ENCODE results near the gene GRAPL.
"Not testable (repeated sequence)": the region's sequence is repeated elsewhere in the genome, so short reads cannot be mapped to it uniquely, and the experiment has no call there.

The GRAPL gene

GRCh38 chr17:19129500-19129899 lies 2.1 kb downstream of the GRAPL start:
- H3K4me1 ChIP-seq (ENCODE audit: insufficient read depth, low read length); H3K9ac ChIP-seq (ENCODE audit: low read depth, low read length); H3K9me3 ChIP-seq (ENCODE audit: control insufficient read depth, insufficient read depth, low read length); H3K36me3 ChIP-seq (ENCODE audit: insufficient read depth, low read length): not testable (repeated sequence)

- not testable (repeated sequence) for H3K9ac ChIP-seq (ENCODE audit: low read depth, low read length); H3K36me3 ChIP-seq (ENCODE audit: insufficient read depth, low read length); H3K4me1 ChIP-seq (ENCODE audit: insufficient read depth, low read length); H3K9me3 ChIP-seq (ENCODE audit: control insufficient read depth, insufficient read depth, low read length)
These were observed 3.7 kb downstream of the GRAPL start for GRCh38 chr17:19131108-19131507.

GRCh38 chr17:19131772-19132171 lies 4.4 kb downstream of the GRAPL start:
- H3K36me3 ChIP-seq (ENCODE audit: insufficient read depth, low read length); H3K9me3 ChIP-seq (ENCODE audit: control insufficient read depth, insufficient read depth, low read length): not testable (repeated sequence)

DNA sequence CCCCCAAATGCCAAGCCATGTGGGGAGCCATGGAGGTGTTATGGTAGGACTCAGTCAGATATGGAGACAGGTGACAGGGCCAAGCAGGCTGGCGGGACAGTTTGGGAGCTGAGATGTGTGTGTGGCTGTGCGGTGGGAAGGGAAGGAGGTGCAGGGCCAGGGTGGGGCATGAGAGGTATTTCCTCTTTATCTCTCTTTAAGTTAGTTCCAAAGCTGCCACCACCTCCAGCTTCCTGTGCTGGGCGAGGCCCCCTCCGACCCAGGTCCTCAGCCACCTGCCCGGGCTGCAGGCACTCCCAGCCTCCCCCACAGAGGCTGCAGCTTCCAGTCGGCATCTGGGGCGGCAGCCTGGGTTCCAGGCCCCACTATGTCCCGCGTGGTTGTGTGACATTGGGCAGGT lies 6.4 kb downstream of the GRAPL start:
- not testable (repeated sequence) for H3K9ac ChIP-seq (ENCODE audit: low read depth, low read length); H3K36me3 ChIP-seq (ENCODE audit: insufficient read depth, low read length); H3K9me3 ChIP-seq (ENCODE audit: control insufficient read depth, insufficient read depth, low read length); H3K4me1 ChIP-seq (ENCODE audit: insufficient read depth, low read length)

More at GRCh38 chr17:19131772-19132171, 4.4 kb downstream of the GRAPL start:
- H3K4me1 ChIP-seq (ENCODE audit: insufficient read depth, low read length); H3K9ac ChIP-seq (ENCODE audit: low read depth, low read length): not testable (repeated sequence)

DNA sequence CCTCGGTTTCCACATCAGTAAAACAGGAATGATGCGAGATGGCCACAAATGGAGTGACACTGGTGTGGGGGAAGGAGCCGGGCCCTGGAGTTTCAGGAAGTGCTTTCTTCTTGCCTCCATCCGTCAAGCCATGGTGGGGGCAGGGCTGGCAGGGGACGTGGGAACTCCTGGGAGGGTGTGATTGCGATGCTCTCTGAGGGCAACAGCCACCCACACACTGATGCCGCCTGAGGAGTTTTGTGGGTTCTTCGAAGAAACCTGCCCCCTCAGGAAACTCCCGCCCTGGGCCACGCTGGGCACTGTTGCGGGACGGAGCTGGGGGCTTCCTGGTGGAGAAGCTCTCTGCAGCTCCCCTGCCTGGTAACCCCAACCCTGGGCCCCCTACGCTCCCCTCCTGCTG lies 8.0 kb downstream of the GRAPL start:
- not testable (repeated sequence) for H3K4me1 ChIP-seq (ENCODE audit: insufficient read depth, low read length); H3K36me3 ChIP-seq (ENCODE audit: insufficient read depth, low read length); H3K9me3 ChIP-seq (ENCODE audit: control insufficient read depth, insufficient read depth, low read length); H3K9ac ChIP-seq (ENCODE audit: low read depth, low read length)

DNA sequence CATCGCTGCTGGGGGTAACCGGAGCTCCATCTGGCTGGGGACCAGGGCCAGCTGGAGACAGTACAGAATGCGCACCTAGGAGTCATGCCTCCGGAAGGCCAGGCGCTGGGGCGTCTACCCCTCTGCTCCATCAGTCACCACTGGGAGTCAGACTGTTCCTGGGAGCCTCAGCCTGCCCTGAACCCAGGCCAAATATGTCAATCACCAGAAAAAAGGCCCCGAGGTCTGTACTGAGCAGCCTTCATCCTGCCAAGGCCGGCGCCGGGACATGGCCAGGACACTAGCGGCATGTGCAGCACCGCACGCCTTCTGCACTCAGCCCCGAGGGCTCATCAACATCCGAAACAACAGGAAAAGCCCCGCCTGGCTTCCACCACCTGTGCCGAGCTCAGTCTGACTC lies 8.7 kb downstream of the GRAPL start:
- H3K9ac ChIP-seq (ENCODE audit: low read depth, low read length); H3K4me1 ChIP-seq (ENCODE audit: insufficient read depth, low read length); H3K36me3 ChIP-seq (ENCODE audit: insufficient read depth, low read length); H3K9me3 ChIP-seq (ENCODE audit: control insufficient read depth, insufficient read depth, low read length): not testable (repeated sequence)

DNA sequence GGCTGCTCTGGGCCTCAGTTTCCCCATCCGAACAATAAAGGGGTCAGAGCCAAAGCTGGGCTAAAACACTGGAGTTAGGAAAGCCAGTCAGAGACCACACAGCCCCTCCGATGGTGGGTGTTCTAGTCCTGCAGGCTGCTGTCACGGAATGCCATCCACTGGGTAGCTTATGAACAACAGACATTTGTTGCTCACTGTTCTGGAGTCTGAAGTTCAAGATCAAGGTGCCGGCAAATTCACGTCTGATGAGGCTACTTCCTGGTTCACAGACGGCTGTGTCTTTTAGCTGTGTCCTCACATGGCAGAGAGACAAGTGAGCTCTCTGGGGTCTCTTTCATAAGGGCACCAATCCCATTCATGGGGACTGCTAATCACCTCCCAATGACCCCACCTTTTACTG lies 9.2 kb downstream of the GRAPL start:
- H3K4me1 ChIP-seq (ENCODE audit: insufficient read depth, low read length), result not testable (repeated sequence)

DNA sequence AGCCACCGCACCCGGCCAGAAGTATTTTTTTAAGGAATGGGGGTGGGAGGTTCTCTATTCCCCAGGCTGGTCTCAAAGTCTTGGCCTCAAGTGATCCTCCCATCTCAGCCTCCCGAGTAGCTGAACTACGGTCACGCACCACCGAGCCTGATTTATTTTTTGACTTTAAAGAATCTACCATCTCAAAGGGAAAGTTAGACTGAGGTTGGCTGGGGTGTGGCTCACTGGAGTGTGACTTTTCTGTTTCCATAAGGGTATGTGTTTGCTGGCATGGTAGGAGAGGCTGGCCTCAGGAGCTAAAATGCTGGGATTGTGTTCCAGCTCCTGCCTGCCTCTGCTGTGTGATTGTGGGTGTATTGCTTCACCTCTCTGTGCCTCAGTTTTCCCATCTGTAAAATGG lies 10.6 kb downstream of the GRAPL start:
- not testable (repeated sequence) for H3K4me1 ChIP-seq (ENCODE audit: insufficient read depth, low read length); H3K36me3 ChIP-seq (ENCODE audit: insufficient read depth, low read length); H3K9ac ChIP-seq (ENCODE audit: low read depth, low read length); H3K9me3 ChIP-seq (ENCODE audit: control insufficient read depth, insufficient read depth, low read length)

More for the DNA sequence above, 9.2 kb downstream of the GRAPL start:
- H3K9ac ChIP-seq (ENCODE audit: low read depth, low read length); H3K36me3 ChIP-seq (ENCODE audit: insufficient read depth, low read length); H3K9me3 ChIP-seq (ENCODE audit: control insufficient read depth, insufficient read depth, low read length): not testable (repeated sequence)

DNA sequence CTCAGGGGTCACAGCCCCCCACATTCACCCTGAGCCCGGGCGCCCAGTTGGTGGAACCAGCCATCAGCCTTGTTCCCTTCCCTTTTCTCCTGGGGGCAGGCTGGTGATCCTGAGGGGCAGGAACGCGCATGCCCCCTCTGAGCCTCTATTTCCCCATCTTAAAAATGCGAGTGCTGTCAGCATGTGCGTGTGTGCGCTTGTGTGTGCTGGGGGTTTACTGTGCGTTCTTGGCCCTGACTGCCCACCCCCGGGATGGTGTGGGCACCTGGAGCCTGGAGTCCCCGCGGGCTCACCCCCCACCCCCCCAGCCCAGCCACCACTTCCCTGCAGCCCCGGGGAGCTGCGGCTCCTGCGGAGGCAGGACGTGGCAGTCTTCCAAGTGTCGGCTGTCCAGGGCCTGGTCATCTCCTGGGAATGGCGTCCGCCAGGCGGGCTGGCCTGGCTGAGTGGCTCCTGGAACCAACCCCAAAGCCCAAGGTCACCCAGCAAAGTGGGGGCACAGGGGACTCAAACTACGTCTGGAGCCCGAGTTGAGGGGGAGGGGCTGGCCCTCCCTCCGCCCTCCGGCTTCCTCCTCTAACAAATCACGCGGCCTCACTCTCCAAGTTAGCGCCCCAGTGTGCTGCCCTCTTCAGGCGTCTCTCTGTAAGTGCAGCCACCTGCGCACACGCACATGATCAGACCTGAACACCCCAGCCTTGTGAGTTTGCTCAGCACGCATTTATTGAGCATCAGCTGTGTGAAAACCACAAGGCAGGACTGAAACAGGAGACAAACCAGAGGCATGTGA lies 14.2 kb downstream of the GRAPL start:
- H3K9ac ChIP-seq (ENCODE audit: low read depth, low read length); H3K9me3 ChIP-seq (ENCODE audit: control insufficient read depth, insufficient read depth, low read length); H3K4me1 ChIP-seq (ENCODE audit: insufficient read depth, low read length); H3K36me3 ChIP-seq (ENCODE audit: insufficient read depth, low read length): not testable (repeated sequence)

GRCh38 chr17:19142419-19142818 lies 15.0 kb downstream of the GRAPL start:
- not testable (repeated sequence) for H3K4me1 ChIP-seq (ENCODE audit: insufficient read depth, low read length); H3K9ac ChIP-seq (ENCODE audit: low read depth, low read length); H3K36me3 ChIP-seq (ENCODE audit: insufficient read depth, low read length); H3K9me3 ChIP-seq (ENCODE audit: control insufficient read depth, insufficient read depth, low read length)

GRCh38 chr17:19143097-19143777 lies 15.8 kb downstream of the GRAPL start:
- H3K9ac ChIP-seq (ENCODE audit: low read depth, low read length); H3K9me3 ChIP-seq (ENCODE audit: control insufficient read depth, insufficient read depth, low read length); H3K36me3 ChIP-seq (ENCODE audit: insufficient read depth, low read length); H3K4me1 ChIP-seq (ENCODE audit: insufficient read depth, low read length): not testable (repeated sequence)

GRCh38 chr17:19144373-19144772 lies 17.0 kb downstream of the GRAPL start:
- not testable (repeated sequence) for H3K4me1 ChIP-seq (ENCODE audit: insufficient read depth, low read length); H3K9ac ChIP-seq (ENCODE audit: low read depth, low read length); H3K9me3 ChIP-seq (ENCODE audit: control insufficient read depth, insufficient read depth, low read length); H3K36me3 ChIP-seq (ENCODE audit: insufficient read depth, low read length)

- H3K36me3 ChIP-seq (ENCODE audit: insufficient read depth, low read length); H3K4me1 ChIP-seq (ENCODE audit: insufficient read depth, low read length); H3K9ac ChIP-seq (ENCODE audit: low read depth, low read length); H3K9me3 ChIP-seq (ENCODE audit: control insufficient read depth, insufficient read depth, low read length): not testable (repeated sequence)
These were observed 18.1 kb downstream of the GRAPL start for GRCh38 chr17:19145471-19145870.

DNA sequence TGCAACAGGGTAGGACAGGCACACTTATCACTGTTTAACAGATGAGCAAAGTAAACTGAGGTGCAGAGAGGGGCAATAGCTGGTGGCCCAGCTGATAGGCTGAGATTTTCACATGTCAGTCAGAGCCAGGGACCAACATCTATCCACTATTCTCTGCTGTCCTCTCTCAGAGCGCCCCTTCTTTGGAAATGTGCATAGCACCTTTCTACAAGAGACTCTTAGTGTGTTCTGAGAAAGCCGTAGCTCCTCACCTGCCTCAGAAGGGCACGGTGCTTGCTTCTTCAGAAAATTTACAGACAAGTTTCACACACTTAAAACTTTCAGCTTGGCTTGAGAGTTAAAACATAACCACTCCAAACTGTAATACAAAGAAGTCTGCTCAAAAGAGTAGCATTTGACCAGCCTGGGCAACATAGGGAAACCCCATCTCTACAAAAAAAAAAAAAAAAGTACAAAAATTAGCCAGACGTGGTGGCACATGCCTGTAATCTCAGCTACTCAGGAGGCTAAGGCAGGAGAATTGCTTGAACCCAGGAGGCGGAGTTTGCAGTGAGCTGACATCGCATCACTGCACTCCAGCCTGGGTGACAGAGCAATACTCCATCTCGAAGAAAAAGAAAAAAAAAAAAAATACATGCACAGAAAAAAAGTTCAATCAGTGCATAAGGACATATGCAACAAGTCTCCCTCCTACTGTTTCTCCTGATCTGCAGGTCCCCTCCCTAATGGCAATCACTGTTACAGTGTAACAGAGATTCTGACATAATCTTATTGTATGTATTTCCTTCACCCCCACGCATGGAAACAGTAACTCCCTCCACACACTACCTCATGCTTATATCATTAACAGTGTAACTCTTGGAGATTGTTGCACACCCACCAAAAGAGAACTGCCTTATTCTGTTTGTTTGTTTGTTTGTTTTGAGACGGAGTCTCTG lies 23.6 kb downstream of the GRAPL start:
- not testable (repeated sequence) for H3K4me1 ChIP-seq (ENCODE audit: insufficient read depth, low read length); H3K9ac ChIP-seq (ENCODE audit: low read depth, low read length); H3K9me3 ChIP-seq (ENCODE audit: control insufficient read depth, insufficient read depth, low read length); H3K36me3 ChIP-seq (ENCODE audit: insufficient read depth, low read length)

DNA sequence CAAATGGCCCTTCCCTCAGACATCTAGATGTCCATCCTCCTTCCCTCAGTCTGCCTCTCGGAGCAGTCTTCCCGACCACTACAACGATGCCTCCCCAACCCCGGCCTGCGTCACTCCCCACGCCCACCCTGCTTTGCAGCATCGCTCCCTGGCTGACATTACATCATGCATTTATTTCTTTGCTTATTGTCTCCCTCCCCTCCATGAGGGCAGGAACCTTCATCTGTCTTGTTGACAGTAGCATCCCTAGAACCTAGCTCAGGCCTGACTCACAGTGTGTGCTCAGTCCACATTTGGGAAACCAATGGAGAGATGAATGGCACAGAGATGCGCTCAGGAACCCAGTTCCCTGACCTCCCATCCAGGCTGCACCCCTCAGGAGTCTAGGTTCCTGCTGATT lies 30.2 kb downstream of the GRAPL start:
- H3K4me1 ChIP-seq (ENCODE audit: insufficient read depth, low read length); H3K9me3 ChIP-seq (ENCODE audit: control insufficient read depth, insufficient read depth, low read length); H3K36me3 ChIP-seq (ENCODE audit: insufficient read depth, low read length); H3K9ac ChIP-seq (ENCODE audit: low read depth, low read length): not testable (repeated sequence)

Measured in ES-I3 (cell line).